RWPE2 (cell line): ENCODE data around the gene GAS5.

Experiments
- ATAC-seq: fragments of 200-7000 bp; cut with Tn5 transposase; 3 replicates; pipeline ENCODE4 v1.9.1; 2021; ENCODE audit warnings: low read depth
- DNase-seq: peaks from one replicate; pipeline ENCODE4 v3.0.0-alpha.2; 2020; ENCODE audit warnings: low spot score
- H3K27ac ChIP-seq: fragments of 450-650 bp; 2 replicates; pipeline ENCODE4 v1.5.1; 2017; ENCODE audit warnings: mild to moderate bottlenecking; ENCODE audit not compliant: poor library complexity, severe bottlenecking
- H3K27me3 ChIP-seq: fragments of 250-450 bp; sonication (Bioruptor Pico); 2 replicates; pipeline ENCODE4 v1.5.1; 2021; ENCODE audit warnings: mild to moderate bottlenecking, moderate library complexity; ENCODE audit not compliant: insufficient read depth, poor library complexity, severe bottlenecking
- H3K36me3 ChIP-seq: fragments of 250-450 bp; sonication (Bioruptor Pico); 2 replicates; pipeline ENCODE4 v1.5.1; 2020; ENCODE audit warnings: low read depth, mild to moderate bottlenecking, moderate library complexity
- H3K4me1 ChIP-seq: fragments of 250-450 bp; sonication (Bioruptor Pico); 2 replicates; pipeline ENCODE4 v1.5.1; 2021; ENCODE audit warnings: mild to moderate bottlenecking, moderate library complexity; ENCODE audit not compliant: insufficient read depth, poor library complexity, severe bottlenecking
- H3K4me3 ChIP-seq: fragments of 250-450 bp; sonication (Bioruptor Pico); 2 replicates; pipeline ENCODE4 v1.5.1; 2021; ENCODE audit warnings: mild to moderate bottlenecking, moderate library complexity; ENCODE audit not compliant: severe bottlenecking
- H3K9me3 ChIP-seq: fragments of 250-450 bp; sonication (Bioruptor Pico); 2 replicates; pipeline ENCODE4 v1.5.1; 2021; ENCODE audit warnings: mild to moderate bottlenecking, moderate library complexity; ENCODE audit not compliant: severe bottlenecking
- CTCF ChIP-seq: fragments of 450-650 bp; IDR thresholded peaks from one replicate; pipeline ENCODE4 v1.5.1; 2017; ENCODE audit warnings: mild to moderate bottlenecking, moderate library complexity; ENCODE audit not compliant: poor library complexity, severe bottlenecking

GAS5 gene

DNA sequence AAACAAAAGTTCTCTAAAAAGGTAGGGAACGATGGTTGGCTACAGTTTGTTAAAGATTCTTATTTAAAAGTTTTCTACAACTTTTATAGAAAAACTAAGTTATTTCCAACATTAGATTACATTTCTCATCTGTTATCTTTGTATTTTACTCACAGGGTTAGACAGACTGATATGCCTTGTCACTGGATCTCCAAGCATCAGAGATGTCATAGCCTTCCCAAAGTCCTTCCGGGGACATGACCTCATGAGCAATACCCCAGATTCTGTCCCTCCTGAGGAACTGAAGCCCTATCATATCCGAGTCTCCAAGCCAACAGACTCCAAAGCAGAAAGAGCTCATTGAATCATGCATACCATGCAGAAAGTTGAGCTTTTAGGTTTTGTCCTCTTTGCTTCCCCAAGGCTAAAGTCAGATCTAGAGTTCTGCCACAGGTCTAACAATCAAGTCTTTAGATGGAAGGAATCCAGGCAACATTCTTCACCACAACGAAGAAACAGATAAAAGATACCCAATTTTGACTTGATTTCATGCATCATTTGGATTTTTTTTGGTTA, 10.3 kb downstream of the GAS5 start:
- Histone ChIP-seq H3K4me1 (peaks cover 7% of the 10 kb centered on the region), H3K9me3 (no peaks in the 10 kb centered on the region), H3K27me3 (no peaks in the 10 kb centered on the region), H3K36me3 (peaks cover 78% of the 10 kb centered on the region), H3K27ac (no peak overlapping the region), H3K4me3 (no peak overlapping the region)
- ATAC-seq (no peak), DNase-seq (no peak)
- no peak for TF ChIP-seq CTCF

GRCh38 chr1:173856903-173857302, 10.9 kb downstream of the GAS5 start:
- no peak for DNase-seq
- Histone ChIP-seq H3K27me3 (no peaks in the 10 kb centered on the region), H3K27ac (no peak overlapping the region), H3K4me3 (no peak overlapping the region), H3K9me3 (no peaks in the 10 kb centered on the region), H3K36me3 (peaks cover 83% of the 10 kb centered on the region), H3K4me1 (peaks cover 7% of the 10 kb centered on the region)
- no peak for ATAC-seq
- TF ChIP-seq CTCF = no peak

DNA sequence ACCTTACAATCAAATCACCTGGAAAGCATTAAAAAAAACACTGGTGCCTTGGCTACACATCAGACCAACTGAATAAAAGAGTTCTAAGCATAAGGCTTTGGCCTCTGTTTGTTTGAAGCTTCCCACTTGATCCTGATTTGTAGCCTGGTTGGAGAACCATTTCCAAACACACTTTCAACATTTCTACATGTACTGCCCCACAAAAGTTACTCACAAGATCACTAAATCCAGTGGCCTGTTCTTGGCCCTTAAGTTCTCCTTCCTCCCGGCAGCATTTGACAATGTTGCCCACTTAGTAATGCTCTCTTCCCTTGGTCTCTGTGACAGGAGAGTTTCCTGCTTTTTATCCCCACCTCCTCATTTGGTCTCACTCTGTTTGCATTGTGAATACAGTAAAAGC, 11.8 kb downstream of the GAS5 start:
- Histone ChIP-seq H3K9me3 (no peaks in the 10 kb centered on the region), H3K4me1 (peaks cover 7% of the 10 kb centered on the region), H3K27me3 (no peaks in the 10 kb centered on the region), H3K4me3 (no peak overlapping the region), H3K36me3 (peaks cover 91% of the 10 kb centered on the region), H3K27ac (no peak overlapping the region)
- DNase-seq (no peak), ATAC-seq (no peak)
- TF ChIP-seq CTCF = no peak

GRCh38 chr1:173853074-173853473, 14.7 kb downstream of the GAS5 start:
- Histone ChIP-seq H3K27ac (peak overlapping the region; percentile 20), H3K4me1 (peaks cover 7% of the 10 kb centered on the region), H3K4me3 (no peak overlapping the region), H3K9me3 (no peaks in the 10 kb centered on the region), H3K36me3 (peaks cover 86% of the 10 kb centered on the region), H3K27me3 (no peaks in the 10 kb centered on the region)
- ATAC-seq (peak; percentile 53), DNase-seq (no peak)
- no peak for TF ChIP-seq CTCF

DNA sequence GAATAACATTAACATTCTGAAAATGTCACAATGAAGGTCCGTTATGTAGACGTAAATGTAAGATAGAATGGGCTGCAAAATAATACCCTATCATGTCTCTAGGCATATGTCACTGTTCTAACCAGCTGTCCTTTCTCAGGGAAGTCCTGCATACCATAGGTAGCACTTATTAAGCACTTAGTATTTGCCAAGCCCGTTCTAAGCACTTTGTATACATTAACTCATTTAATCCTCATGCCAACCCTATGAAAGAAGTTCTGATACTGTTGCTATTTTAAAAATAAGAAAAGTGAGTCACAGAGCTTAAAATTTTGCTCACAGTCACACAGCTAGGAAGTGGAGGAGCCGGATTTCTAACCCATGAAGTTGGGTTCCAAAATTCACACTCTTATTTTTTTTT, 15.7 kb downstream of the GAS5 start:
- no peak for DNase-seq
- H3K36me3 ChIP-seq = peaks cover 82% of the 10 kb centered on the region
- ATAC-seq = no peak

More for the DNA sequence above, 15.7 kb downstream of the GAS5 start:
- H3K27ac ChIP-seq = no peak overlapping the region
- no peaks in the 10 kb centered on the region for H3K9me3 ChIP-seq
- H3K4me1 ChIP-seq = peaks cover 7% of the 10 kb centered on the region
- TF ChIP-seq CTCF = no peak
- H3K4me3 ChIP-seq = no peak overlapping the region
- H3K27me3 ChIP-seq = no peaks in the 10 kb centered on the region
